GM21367 (cell line): ENCODE data around the gene CROCC2.

Experiments used
- ATAC-seq: cut with Tn5 transposase; IDR thresholded peaks from one replicate; pipeline ENCODE4 v1.9.1; 2021; ENCODE audit not compliant: unreplicated experiment

CROCC2 gene

DNA sequence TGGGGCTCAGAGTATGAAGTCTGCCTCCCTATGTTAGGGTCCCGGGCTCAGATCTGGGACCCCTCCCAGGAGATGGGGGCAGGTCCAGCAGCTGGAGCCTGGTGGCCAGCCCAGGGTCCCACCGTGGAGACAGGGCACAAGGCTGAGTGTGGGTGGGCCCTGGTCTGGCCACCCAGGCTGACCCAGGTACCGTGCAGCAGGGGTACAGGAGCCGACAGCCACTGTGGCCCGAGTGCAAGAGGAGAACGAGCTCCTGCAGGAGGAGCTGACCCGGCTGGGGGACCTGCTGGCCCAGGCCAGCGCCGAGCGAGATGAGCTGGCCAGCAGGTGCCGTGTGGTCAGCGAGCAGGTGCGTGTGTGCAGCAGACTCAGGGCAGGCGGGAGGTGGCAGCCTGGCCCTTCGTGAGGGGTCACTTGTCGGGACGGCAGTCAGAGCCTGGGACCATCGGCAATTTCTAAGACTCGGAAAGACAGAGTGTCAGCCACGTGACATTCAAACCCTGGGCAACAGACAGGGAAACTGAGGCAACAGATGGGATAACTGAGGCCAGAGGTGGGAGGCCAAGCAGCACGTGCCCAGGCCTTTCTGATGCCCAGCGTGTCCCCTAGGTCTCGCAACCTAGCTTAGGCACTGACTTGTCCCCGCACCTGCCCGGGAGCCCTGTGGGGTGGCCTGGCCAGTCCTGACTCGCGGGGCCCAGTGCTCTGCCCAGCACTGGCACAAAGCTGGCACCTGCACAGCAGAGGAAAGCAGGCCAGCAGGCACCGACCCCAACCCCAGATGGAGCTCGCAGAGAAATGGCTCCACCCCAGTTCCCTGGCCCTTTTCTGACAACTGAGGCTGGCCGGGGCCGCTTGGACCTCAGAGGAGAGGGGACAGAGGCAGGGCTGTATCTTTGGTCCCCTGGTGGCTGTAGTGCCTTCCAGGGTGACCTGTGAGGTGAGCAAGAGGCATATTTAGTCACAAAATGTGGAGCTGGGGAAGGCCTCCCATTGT is 13.9 kb downstream of the CROCC2 start:
- ATAC-seq, result no peak

- ATAC-seq, result no peak
These were observed 14.7 kb downstream of the CROCC2 start for GRCh38 chr2:240920783-240921231.

- no peak for ATAC-seq
These were observed 15.3 kb downstream of the CROCC2 start for GRCh38 chr2:240921311-240921994.

GRCh38 chr2:240921995-240922244 is 15.8 kb downstream of the CROCC2 start:
- ATAC-seq, result no peak

DNA sequence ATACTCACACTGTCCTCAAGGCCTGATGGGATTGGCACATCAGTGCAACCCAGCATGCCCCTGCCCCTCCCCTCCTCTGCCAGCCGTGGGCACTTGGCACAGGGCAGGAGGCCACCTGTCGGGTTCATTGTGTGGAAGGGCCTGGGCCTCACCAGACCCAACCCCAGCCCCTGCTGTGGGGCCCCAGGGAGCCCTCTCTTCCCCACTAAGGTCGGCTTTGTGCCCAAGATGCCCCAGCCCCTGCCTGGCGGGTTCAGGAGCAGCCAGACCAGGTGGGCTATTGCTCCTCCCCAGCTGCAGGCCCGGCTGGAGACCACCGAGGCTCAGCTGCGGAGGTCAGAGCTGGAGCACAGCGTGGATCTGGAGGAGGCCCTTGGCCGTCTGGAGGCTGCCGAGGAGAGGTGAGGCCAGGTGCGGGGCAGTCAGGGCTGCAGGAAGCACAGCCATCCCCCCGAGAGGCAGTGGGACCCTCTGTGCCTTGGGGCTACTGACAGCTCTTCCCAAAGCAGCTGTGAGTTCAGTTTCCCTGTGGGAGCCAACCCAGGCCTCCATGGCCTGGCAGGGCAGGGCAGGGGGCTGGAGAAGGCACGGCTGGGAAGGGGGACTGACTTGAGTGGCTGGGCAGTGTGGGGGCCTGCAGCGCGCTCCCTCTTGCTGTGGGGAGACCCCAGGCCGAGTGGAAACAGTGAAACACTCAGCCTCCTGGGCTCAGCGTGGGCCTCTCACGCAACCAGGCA is 16.3 kb downstream of the CROCC2 start:
- no peak for ATAC-seq

GRCh38 chr2:240922982-240923537 is 16.9 kb downstream of the CROCC2 start:
- ATAC-seq, result no peak

DNA sequence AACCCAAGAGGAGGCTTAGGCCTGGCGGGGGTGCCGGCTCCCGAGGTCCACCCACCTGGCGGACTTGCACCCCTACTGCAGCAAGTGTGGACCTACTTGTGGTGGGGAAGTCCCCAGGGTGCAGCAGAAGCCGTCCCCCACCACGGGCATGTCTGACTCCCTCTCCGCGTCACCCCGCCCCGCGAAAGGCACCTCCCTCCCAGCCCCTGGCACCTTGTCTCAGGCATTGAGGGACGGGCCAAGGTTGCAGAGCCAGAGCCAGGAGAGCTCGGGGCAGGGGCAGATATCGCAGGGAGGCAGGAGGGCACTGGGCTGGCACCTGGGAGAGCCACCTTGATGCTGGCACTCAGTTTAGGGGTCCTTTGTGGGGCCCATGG is 19.0 kb downstream of the CROCC2 start:
- no peak for ATAC-seq

DNA sequence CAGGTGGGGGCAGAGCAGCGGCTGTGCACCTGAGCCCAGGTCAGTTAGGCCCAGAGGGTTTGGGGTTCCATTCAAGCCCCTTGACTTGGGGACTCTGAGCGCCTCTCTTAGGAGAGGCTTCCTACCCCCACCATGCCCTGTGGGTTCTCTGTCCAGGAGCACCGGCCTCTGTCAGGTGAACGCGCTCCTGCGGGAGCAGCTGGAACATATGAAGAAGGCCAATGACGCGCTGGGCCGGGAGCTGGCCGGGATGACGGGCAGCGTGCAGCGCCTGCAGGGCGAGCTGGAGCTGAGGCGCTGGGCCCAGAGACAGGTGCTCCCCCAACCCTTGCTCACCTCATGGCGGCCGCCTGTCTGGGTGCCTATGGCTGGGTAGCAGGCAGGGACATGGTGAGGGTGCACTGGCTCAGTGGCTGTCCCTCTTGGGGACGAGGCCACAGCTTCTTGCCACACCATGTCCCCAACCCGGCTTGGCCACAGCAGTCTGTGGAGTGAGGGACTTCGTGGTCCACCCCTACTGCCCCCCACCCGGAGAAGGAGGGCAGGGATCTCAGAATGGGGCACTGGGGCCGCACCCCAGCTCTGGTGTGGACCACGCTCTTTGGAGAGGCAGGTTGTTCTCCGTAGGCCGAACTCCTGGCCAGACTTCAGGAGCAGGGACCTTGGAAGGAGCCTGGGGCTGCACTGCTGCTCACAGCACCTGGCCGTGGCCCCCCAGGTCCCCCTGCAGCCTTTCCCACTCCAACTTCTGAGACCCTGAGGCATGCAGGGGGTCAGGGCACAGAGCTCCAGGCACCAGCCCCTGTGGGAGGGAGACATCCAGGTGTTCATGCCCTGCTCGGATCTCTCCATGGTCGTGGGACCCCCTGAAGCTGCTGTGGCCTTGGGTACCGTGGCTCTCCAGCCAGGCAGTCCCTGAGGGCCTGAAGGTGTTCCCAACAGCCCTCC is 19.7 kb downstream of the CROCC2 start:
- ATAC-seq, result no peak

DNA sequence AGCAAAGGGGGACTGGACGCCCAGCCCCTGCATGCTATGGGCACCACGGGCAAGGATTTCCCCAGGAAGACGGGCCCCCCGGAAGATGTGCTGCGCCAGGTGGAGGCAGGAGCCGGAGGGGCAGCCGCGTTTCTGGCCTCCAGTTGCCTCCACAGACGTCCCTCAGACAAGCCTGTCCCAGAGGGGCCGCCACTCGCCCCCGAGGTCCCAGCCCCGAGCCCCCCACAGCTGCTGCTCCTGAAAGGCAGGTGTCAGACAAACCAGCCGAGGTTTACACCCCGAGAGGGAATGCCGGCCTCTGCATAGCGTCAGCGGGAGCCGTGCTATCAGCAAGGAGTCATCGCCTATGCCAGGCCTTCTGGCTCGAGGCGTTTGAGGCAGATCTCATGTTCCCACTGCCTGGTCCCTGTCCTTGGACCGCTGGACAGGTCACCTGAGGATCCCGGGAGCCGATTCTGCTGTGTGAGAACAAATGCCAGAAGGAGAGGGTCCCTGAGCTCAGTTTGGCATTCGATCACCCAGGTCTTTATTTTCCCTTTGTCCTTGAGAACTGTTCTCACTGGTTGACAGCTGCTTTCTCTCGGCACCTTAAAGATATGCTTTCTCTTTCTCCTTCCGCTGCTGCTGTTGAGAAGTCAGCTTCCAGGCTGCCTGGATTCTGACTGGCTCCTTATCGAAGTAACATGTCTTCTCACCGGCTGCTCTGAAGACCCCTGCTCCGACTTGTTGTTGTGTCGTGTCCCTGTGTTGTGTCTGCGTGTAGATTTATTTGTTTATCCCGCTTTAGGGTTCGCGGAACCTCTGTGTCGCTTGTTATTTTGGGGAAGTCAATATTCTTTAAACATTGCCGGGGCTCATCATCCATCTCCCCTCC is 20.6 kb downstream of the CROCC2 start:
- ATAC-seq, result no peak

DNA sequence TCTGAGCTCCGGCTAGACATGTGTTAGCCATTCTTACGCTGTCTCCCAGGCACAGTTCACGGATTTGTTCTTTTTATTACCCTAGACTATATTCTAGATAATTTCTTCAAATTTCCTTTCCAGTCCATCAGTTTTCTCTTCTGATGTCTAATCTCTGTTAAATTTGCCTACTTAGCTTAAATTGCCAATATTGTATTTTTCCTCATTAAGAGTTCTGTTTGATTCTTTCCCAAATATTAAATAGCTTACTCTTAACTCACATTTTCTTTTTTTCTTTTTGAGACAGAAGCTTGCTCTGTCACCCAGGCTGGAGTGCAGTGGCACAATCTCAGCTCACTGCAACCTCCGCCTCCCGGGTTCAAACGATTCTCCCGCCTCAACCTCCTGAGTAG is 21.2 kb downstream of the CROCC2 start:
- ATAC-seq, result no peak

DNA sequence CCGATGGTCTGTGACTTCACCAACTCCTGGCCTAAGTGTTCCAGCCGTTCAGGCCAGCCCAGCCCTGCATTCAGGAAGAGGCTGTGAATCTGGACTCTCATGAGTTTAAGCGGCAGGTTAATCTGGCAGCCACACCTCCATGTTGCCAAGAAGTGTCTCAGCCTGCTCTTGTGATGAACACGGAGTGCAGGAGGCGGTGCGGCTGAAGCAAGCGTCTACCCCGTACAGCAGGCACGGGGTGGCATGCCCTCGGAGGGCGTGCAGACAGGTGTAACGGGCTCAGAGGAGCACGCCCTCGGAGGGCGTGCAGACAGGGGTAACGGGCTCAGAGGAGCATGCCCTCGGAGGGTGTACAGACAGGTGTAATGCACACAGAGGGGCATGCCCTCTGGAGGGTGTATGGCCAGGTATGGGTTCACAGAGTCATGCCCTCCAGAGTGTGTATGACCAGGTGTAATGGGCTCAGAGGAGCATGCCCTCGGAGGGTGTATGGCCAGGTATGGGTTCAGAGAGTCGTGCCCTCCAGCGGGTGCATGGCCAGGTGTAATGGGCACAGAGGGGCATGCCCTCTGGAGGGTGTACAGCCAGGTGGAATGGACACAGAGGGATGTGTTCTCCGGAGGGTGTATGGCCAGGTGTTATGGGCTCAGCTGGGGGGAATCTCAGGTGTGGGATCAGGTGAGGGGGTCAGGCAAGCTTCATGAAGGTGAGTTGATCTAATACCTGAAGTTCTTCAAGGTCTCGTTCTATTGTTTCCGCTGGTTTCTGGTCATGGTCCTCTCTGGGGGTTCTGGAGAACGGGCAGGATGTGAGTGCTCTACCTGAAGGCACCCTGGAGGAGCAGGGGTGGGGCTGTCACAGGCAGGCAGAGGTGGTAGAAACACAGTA is 22.6 kb downstream of the CROCC2 start:
- no peak for ATAC-seq

GRCh38 chr2:240929364-240930095 is 23.4 kb downstream of the CROCC2 start:
- no peak for ATAC-seq

DNA sequence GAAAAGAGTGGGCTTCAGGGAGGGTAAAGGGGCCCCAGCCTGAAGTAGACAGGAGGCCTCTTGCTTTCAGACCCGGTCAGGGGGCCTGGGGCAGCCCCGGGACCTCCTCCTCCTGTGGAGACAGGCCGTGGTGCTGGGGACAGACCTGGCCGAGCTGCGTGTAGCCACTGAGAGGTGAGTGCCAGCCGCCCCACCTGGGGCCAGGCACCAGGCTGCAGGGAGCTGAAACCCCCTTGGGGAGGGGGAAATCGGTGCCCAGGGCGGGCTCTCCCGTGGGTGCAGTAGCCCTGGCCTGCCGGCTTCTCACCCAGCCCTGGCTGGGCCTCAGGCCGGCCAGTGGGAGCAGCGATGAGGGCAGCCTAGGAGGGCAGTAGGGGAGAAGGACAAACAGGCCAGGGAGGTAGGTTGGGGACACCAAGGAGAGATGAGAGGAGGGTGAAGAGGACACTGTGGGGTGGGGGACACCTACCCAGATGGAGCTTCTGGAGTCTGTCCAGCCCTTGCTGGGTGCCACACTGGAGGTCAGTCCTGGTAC is 24.0 kb downstream of the CROCC2 start:
- ATAC-seq, result no peak

- ATAC-seq, result no peak
These were observed 24.6 kb downstream of the CROCC2 start for GRCh38 chr2:240930631-240931318.

DNA sequence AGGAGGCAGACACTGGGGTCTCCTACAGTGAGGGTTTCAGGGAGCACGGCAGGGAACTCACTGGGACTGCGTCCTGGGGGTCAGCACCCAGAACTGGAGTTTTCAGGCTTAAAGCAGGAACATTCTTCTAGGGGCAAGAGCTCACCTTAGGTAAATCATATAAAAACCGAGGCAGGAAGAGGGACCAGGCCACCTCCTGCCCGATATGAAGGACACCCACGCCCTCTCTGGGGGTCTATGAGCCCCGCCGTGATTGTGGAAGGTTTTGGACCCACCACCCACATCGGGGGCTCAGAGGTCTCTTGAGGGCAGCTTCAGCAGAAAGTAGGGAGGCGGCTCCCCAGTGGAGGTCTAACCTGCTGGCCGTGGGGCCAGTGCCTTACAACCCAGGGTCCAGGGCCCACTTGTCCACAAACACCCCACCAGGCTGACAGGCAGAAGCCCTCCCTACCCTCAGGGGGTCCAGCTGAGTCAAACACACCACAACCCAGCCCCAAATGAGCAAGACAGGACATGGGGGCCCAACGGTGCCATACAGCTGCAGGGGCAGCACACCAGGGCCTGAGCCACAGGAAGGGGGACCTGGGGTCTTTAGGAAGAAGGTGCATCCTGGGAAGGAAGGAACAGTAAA is 25.3 kb downstream of the CROCC2 start:
- ATAC-seq, result no peak

DNA sequence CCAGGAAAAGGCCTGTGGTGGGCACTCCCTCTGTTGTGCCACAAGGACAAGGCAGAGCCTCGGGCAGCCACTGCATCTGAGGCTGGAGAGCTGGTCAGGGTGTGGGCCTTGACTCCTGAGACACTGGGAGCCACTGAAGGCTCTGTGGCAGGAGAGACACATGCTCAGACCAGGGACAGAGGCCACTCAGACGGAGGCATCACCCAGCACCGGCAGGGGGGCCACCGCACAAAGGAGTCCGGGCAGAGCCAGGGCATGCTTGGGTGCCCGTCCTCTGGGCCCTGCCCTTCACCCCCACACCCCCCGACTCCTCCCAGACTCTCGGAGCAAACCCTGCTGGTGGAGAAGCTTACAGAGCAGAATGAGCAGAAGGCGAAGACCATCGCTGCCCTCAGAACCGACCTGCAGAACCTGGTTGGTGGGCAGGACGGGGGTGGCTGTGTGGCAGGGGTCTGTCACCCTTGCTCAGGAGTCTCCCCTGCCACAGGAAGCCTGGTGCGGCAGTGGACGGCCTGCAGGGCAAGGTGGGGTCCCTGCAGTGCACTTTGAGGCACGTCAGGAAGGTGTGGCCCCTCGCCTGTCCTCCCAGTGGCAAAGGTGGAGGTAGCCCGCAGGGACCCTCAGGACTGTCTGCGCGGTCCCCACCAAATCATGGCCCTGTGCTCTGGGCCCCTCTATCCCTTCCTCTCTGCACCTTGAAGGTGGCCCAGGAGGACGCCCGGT is 26.0 kb downstream of the CROCC2 start:
- no peak for ATAC-seq
